GM21717 (cell line): ENCODE data around the gene PCDHGA6.
"Not testable (repeated sequence)": the region's sequence is repeated elsewhere in the genome, so short reads cannot be mapped to it uniquely, and the experiment has no call there.

ENCODE experiments used
- ATAC-seq: cut with Tn5 transposase; IDR thresholded peaks from one replicate; pipeline ENCODE4 v1.9.1; 2021; ENCODE audit warnings: mild to moderate bottlenecking, moderate library complexity; ENCODE audit not compliant: unreplicated experiment

Gene PCDHGA6

DNA sequence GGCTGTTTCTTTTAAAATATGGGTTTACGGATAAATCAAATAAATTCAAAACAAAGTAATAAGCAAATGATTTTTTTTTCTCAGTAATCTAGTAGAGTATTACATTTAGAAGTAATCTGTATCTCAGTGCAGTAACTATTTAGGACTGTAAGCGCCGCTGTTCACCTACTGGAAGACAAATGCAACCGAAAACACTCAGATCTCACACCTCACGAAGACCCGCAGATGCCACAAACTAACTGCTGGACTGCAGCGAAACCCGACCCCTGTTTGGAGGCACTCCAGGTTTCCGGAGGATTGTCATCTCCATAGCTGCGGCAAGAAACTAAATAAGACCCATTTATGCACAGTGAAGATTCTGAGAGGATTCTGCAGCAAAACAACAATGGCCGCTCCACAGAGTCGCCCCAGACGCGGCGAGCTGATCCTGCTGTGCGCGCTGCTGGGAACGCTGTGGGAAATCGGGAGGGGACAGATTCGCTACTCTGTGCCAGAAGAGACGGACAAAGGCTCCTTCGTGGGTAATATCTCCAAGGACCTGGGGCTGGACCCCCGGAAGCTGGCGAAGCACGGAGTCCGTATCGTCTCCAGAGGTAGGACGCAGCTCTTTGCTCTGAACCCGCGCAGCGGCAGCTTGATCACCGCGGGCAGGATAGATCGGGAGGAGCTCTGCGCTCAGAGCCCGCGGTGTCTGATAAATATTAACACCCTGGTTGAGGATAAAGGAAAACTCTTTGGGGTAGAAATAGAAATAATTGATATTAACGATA lies 18.9 kb downstream of the PCDHGA6 start, which contains the start of gene PCDHGA8:
Gene PCDHGA8, plus strand, starts transcription at position 205 of the 770 bp plus-strand sequence. Its CDS starts 181 bp downstream, at position 386.
- ATAC-seq = no peak

GRCh38 chr5:141393267-141393666 lies 19.6 kb downstream of the PCDHGA6 start:
- ATAC-seq = no peak

DNA sequence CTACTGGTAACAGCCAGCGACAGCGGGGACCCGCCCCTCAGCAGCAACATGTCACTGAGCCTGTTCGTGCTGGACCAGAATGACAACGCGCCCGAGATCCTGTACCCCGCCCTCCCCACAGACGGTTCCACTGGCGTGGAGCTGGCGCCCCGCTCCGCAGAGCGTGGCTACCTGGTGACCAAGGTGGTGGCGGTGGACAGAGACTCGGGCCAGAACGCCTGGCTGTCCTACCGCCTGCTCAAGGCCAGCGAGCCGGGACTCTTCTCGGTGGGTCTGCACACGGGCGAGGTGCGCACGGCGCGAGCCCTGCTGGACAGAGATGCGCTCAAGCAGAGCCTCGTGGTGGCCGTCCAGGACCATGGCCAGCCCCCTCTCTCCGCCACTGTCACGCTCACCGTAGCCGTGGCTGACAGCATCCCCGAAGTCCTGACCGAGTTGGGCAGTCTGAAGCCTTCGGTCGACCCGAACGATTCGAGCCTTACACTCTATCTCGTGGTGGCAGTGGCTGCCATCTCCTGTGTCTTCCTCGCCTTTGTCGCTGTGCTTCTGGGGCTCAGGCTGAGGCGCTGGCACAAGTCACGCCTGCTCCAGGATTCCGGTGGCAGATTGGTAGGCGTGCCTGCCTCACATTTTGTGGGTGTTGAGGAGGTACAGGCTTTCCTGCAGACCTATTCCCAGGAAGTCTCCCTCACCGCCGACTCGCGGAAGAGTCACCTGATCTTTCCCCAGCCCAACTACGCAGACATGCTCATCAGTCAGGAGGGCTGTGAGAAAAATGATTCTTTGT lies 20.9 kb downstream of the PCDHGA6 start:
- ATAC-seq = not testable (repeated sequence)

- peak; percentile 96 for ATAC-seq
These were observed 24.3 kb downstream of the PCDHGA6 start, which contains the start of gene PCDHGB5 for GRCh38 chr5:141397756-141398551. TSS of gene PCDHGB5 (plus strand) at chr5:141397947. CDS start at chr5:141398128, 181 bp downstream.

GRCh38 chr5:141398608-141399007 lies 24.9 kb downstream of the PCDHGA6 start:
- ATAC-seq = no peak

GRCh38 chr5:141399555-141400258 lies 26.0 kb downstream of the PCDHGA6 start:
- ATAC-seq = no peak

DNA sequence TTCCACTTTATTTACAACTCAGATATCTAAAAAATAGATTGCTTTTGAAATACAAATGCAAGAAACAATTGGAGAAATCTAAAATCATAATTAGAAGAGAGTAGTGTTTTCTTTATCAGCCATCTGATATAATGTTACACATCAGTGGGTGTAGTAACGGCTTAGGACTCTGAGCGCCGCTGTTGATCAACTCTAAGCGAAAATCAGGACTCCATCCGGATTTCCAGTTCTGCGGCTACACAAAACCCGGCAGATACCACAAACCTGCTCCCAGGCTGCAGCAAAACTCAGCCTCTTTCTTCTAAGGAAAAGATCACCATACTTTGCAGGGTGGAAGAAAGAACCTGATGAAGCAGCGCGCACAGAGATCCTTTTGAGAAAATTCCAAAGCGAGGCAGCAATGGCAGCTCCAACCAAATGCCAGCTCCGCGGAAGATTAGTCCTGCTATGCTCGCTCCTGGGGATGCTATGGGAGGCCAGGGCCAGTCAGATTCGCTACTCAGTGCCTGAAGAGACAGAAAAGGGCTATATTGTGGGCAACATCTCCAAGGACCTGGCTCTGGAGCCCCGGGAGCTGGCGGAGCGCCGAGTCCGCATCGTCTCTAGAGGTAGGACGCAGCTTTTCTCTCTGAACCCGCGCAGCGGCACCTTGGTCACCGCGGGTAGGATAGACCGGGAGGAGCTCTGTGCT lies 29.0 kb downstream of the PCDHGA6 start, which contains the start of gene PCDHGA9:
Gene PCDHGA9, plus strand, starts transcription at position 226 of the 691 bp plus-strand sequence. Its CDS starts 175 bp downstream, at position 401.
- no peak for ATAC-seq

GRCh38 chr5:141403387-141403786 lies 29.7 kb downstream of the PCDHGA6 start:
- ATAC-seq = no peak

DNA sequence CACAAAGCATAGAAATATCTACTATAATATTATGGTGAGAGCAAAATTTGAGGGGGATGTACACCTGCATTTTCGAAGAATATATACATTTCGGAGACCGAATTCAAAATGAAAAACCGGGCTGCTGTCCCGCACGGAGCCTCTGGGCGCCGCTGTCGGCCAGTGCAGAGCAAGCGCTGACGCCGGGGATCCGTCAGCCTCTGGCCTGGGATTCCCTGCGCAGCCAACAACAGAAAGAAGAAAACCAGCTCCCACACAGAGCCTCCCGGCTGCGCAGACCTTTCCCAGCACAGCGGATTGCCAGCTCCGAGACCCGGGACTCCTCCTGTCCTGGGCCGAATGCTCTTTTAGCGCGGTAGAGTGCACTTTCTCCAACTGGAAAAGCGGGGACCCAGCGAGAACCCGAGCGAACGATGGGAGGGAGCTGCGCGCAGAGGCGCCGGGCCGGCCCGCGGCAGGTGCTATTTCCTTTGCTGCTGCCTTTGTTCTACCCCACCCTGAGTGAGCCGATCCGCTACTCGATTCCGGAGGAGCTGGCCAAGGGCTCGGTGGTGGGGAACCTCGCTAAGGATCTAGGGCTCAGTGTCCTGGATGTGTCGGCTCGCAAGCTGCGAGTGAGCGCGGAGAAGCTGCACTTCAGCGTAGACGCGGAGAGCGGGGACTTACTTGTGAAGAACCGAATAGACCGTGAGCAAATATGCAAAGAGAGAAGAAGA lies 34.3 kb downstream of the PCDHGA6 start, which contains the start of gene PCDHGB6:
Gene PCDHGB6, plus strand, starts transcription at position 232 of the 716 bp plus-strand sequence. Its CDS starts 182 bp downstream, at position 414.
- ATAC-seq = not testable (repeated sequence)

DNA sequence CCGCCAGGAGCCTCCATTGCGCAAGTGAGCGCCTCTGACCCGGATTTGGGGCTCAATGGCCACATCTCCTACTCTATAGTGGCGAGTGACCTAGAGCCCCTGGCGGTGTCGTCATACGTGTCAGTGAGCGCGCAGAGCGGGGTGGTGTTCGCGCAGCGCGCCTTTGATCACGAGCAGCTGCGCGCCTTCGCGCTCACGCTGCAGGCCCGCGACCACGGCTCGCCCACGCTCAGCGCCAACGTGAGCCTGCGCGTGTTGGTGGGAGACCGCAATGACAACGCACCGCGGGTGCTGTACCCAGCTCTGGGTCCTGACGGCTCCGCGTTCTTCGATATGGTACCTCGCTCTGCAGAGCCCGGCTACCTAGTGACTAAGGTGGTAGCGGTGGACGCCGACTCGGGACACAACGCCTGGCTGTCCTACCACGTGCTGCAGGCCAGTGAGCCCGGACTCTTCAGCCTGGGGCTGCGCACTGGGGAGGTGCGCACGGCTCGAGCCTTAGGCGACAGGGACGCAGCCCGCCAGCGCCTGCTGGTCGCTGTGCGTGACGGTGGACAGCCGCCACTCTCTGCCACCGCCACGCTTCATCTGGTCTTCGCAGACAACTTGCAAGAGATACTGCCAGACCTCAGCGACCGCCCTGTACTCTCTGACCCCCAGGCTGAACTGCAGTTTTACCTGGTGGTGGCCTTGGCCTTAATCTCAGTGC lies 36.1 kb downstream of the PCDHGA6 start:
- ATAC-seq = no peak

DNA sequence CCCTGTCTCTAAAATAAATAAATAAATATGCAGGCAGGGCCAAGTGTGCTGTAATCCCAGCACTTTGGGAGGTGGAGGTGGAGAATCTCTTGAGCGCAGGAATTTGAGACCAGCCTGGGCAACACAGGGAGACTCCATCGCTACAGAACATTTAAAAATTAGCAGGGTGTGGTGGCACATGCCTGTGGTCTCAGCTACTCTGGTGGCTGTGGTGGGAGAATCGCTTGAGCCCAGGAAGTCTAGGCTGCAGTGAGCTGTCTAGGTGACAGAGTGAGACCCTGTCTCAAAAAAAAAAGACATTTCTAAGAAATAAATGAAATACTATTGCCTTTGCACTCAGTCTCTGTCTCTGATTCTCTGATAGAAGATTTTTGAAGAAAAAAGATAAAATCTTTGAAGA lies 37.9 kb downstream of the PCDHGA6 start:
- no peak for ATAC-seq

DNA sequence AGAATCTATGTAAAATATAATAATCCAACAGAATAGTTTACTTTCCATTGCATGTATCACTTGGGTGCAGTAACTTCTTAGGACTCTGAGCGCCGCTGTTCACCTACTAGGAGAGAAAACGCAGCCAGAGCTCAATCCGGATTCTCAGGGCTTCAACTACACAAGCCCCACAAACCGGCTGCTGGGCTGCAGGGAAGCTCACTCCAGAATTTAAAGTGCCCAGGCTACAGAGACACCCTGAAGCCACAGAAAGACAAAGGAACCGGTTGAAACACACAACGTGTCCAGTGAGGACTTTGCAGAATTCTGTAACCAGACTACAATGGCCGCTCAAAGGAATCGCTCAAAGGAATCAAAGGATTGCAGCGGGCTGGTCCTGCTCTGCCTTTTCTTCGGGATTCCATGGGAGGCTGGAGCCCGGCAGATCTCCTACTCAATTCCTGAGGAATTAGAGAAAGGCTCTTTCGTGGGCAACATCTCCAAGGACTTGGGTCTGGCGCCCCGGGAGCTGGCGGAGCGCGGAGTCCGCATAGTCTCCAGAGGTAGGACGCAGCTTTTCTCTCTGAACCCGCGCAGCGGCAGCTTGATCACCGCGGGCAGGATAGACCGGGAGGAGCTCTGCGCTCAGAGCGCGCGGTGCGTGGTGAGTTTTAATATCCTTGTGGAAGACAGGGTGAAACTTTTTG lies 39.3 kb downstream of the PCDHGA6 start, which contains the start of gene PCDHGA10:
Gene PCDHGA10, plus strand, starts transcription at position 134 of the 686 bp plus-strand sequence. Its CDS starts 189 bp downstream, at position 323.
- ATAC-seq = peak; percentile 62

DNA sequence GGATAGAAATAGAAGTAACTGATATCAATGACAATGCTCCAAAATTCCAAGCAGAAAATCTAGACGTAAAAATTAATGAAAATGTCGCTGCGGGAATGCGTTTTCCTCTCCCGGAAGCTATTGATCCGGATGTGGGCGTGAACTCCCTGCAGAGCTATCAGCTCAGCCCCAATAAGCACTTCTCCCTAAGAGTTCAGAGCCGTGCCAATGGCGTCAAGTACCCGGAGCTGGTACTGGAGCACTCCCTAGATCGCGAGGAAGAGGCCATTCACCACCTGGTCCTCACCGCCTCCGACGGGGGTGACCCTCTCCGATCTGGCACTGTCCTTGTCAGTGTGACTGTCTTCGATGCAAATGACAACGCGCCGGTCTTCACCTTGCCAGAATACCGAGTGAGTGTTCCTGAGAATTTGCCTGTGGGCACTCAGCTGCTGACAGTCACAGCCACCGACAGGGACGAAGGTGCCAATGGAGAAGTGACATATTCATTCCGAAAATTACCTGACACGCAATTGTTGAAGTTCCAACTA lies 39.9 kb downstream of the PCDHGA6 start:
- no peak for ATAC-seq

DNA sequence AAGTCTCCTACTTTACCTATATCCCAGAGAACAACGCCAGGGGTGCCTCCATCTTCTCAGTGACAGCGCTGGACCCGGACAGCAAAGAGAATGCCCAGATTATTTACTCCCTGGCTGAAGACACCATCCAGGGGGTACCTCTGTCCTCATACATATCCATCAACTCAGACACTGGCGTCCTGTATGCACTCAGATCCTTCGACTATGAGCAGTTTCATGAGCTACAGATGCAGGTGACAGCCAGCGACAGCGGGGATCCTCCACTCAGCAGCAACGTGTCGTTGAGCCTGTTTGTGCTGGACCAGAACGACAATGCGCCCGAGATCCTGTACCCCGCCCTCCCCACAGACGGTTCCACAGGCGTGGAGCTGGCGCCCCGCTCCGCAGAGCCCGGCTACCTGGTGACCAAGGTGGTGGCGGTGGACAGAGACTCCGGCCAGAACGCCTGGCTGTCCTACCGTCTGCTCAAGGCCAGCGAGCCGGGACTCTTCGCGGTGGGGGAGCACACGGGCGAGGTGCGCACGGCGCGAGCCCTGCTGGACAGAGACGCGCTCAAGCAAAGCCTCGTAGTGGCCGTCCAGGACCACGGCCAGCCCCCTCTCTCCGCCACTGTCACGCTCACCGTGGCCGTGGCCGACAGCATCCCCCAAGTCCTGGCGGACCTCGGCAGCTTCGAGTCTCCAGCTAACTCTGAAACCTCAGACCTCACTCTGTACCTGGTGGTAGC lies 41.0 kb downstream of the PCDHGA6 start:
- ATAC-seq = not testable (repeated sequence)

DNA sequence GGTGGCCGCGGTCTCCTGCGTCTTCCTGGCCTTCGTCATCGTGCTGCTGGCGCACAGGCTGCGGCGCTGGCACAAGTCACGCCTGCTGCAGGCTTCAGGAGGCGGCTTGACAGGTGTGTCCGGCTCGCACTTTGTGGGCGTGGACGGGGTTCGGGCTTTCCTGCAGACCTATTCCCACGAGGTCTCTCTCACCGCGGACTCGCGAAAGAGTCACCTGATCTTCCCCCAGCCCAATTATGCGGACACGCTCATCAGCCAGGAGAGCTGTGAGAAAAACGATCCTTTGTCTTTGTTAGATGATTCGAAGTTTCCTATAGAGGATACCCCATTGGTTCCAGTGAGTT lies 41.6 kb downstream of the PCDHGA6 start:
- ATAC-seq = not testable (repeated sequence)

- ATAC-seq = peak; percentile 70
These were observed 43.9 kb downstream of the PCDHGA6 start, which contains the start of gene PCDHGB7 for GRCh38 chr5:141417494-141418172. TSS of gene PCDHGB7 (plus strand) at chr5:141417677. CDS start at chr5:141417860, 183 bp downstream.
